ENCODE results near the gene ZNF805. TPM values are rescaled to one million over a fixed set of nuclear protein-coding genes. Genes with fewer than 3 reads are reported as not detected.

ZNF805 gene
- total RNA-seq, 1 experiment from 2014 or later: 15.4 TPM

GRCh38 chr19:57302020-57302465 lies 61.6 kb downstream of the ZNF805 start:
- WGBS (ENCODE audit: extremely low coverage, insufficient read length, low lambda C conversion rate): no CpG with 5 or more reads among the region's 1 CpG
- no peak overlapping the region for H3K56ac ChIP-seq (ENCODE audit: insufficient read length, low read depth, low read length)
- no peaks in the 10 kb centered on the region for H3K27me3 Mint-ChIP-seq (ENCODE audit: low read depth)

More at GRCh38 chr19:57302020-57302465, 61.6 kb downstream of the ZNF805 start:
- H2AFZ ChIP-seq (ENCODE audit: low read length): no peak overlapping the region
- no peak overlapping the region for H2BK12ac ChIP-seq (ENCODE audit: insufficient read length, low read depth, low read length)
- no peak overlapping the region for H4K91ac ChIP-seq (ENCODE audit: insufficient read length, low read depth, low read length)
- H3K27ac ChIP-seq (ENCODE audit: insufficient read length, low read depth, low read length): no peak overlapping the region
- H3K4me2 ChIP-seq (ENCODE audit: insufficient read depth, insufficient read length, low read length): no peak overlapping the region
- no peak overlapping the region for H4K8ac ChIP-seq (replicated peaks; ENCODE audit: insufficient read length, low read depth, low read length)
- H2BK5ac ChIP-seq (ENCODE audit: insufficient read length, low read length): no peak overlapping the region
- H3K14ac ChIP-seq (ENCODE audit: insufficient read depth, low read length): no peak overlapping the region
- Mint-ChIP-seq H3K4me3 (no peak overlapping the region), H3K4me1 (peaks cover 0 to 7% of the 10 kb centered on the region in 2 experiments; a peak in 1 of 4 replicates), H3K9me3 (no peaks in the 10 kb centered on the region; a peak in 1 of 5 replicates), H3K27ac (peak overlapping the region in 2 of 3 experiments; percentile 68 to 81; a peak in 2 of 7 replicates), H3K36me3 (ENCODE audit: insufficient read depth in 1 of 3, low read depth in 3 of 3) (peaks cover 19 to 50% (median 31%) of the 10 kb centered on the region in 3 experiments)
- peaks cover 3% of the 10 kb centered on the region for H3K79me1 ChIP-seq (ENCODE audit: insufficient read depth, low read depth, low read length, poor library complexity, severe bottlenecking)
- no peaks in the 10 kb centered on the region for H3K4me1 ChIP-seq (ENCODE audit: insufficient read depth, low read length)
- H2BK15ac ChIP-seq (ENCODE audit: low read depth, low read length): no peak overlapping the region
- H3K27me3 ChIP-seq (ENCODE audit: insufficient read depth, low read length): no peaks in the 10 kb centered on the region
- H2BK120ac ChIP-seq (ENCODE audit: low read depth, low read length, poor library complexity, severe bottlenecking): no peak overlapping the region
- no peak overlapping the region for H3K4ac ChIP-seq (ENCODE audit: low read depth, low read length)
- no peak for DNase-seq
- no peak overlapping the region for H3K23ac ChIP-seq (ENCODE audit: insufficient read length, low read depth, low read length)
- no peak overlapping the region for H3K18ac ChIP-seq (ENCODE audit: insufficient read length, low read depth, low read length)
- no peak overlapping the region for H2BK20ac ChIP-seq (ENCODE audit: low read depth, low read length, poor library complexity, severe bottlenecking)
- no peak overlapping the region for H3T11ph ChIP-seq (ENCODE audit: low read length)
- no peaks in the 10 kb centered on the region for H3K23me2 ChIP-seq (ENCODE audit: insufficient read length, low read depth, low read length, poor library complexity, severe bottlenecking)
- TF ChIP-seq CTCF (conservative IDR thresholded peaks at IDR 0.05): no peak
- no peaks in the 10 kb centered on the region for H4K20me1 ChIP-seq (ENCODE audit: control insufficient read depth, insufficient read depth, insufficient read length)
- no peak overlapping the region for H2AK5ac ChIP-seq (ENCODE audit: insufficient read length, low read length)
- peak overlapping the region; percentile 15 for H3K9ac ChIP-seq (ENCODE audit: extremely low read depth, insufficient read length, low read length)
- no peaks in the 10 kb centered on the region; the same call in 1 of the 2 replicates for H3K79me2 ChIP-seq (ENCODE audit: insufficient read depth, low read length)
- no peaks in the 10 kb centered on the region for H3K9me3 ChIP-seq (ENCODE audit: control insufficient read depth, low read depth, low read length)
- no peak overlapping the region for H4K5ac ChIP-seq (ENCODE audit: insufficient read length, low read depth, low read length)

Data from H9 (cell line).